ENCODE data around the gene METTL5. TPM values are rescaled to one million over a fixed set of nuclear protein-coding genes. Genes with fewer than 3 reads are reported as not detected.

METTL5 gene
- total RNA-seq, 4 donors from 2014 or later, result 34.2 to 283 (median 42.8) TPM

DNA sequence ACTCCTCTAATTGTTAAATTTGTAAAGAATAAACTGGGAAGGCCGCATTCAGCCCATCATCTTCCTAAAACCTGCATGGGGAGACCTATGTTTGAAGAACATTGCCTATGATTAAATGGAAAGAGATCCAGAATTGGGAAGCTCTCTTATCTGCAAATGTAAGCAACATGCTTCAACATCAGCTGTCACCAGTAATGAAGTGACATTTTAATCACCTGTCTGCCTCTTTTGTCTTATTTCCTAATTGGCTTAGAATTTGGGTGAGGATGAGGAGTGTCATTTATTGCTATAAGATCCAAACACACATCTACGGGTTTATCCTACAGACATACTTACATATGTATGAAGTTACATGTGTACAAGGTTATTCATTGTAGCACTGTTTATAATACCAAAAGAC lies 52.1 kb downstream of the METTL5 start:
- WGBS, 2 donors, result 93 to 95% methylated on average over 2 of the region's 2 CpGs
- intact Hi-C loops (cut with DNase I; ENCODE audit: low total_unique reads), result no loop called here
- DNase-seq (ENCODE audit: low spot score in 2 of 2), result no peak
- no peak overlapping the region for H3K4me3 ChIP-seq (ENCODE audit: low read depth, poor library complexity, severe bottlenecking)
- no peak for TF ChIP-seq POLR2A (IDR thresholded peaks at IDR 0.05)
- TF ChIP-seq, protein P1, sequence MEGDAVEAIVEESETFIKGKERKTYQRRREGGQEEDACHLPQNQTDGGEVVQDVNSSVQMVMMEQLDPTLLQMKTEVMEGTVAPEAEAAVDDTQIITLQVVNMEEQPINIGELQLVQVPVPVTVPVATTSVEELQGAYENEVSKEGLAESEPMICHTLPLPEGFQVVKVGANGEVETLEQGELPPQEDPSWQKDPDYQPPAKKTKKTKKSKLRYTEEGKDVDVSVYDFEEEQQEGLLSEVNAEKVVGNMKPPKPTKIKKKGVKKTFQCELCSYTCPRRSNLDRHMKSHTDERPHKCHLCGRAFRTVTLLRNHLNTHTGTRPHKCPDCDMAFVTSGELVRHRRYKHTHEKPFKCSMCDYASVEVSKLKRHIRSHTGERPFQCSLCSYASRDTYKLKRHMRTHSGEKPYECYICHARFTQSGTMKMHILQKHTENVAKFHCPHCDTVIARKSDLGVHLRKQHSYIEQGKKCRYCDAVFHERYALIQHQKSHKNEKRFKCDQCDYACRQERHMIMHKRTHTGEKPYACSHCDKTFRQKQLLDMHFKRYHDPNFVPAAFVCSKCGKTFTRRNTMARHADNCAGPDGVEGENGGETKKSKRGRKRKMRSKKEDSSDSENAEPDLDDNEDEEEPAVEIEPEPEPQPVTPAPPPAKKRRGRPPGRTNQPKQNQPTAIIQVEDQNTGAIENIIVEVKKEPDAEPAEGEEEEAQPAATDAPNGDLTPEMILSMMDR (IDR thresholded peaks at IDR 0.05), result no peak

DNA sequence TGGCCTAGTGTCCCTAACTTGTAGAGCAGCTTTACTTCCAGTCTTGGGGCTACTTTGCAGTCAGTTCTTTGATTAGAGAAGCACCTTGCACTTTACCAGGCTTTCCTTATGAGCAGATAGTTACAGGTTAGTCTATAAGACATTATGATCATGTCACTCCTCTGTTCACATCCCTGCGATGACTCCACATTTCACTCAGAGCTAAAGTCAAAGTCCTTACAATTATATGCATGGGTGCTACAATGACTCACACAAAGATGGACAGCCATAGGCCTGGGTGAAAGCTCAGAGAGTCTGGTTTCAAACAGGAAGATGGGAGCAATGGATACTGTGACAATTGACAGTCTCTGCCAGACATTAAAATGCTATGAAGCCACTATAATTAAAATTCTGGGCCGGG lies 53.1 kb downstream of the METTL5 start:
- no peak for TF ChIP-seq POLR2A (IDR thresholded peaks at IDR 0.05)
- TF ChIP-seq, protein P1 (IDR thresholded peaks at IDR 0.05), result no peak
- DNase-seq (ENCODE audit: low spot score in 2 of 2), result no peak
- H3K4me3 ChIP-seq (ENCODE audit: low read depth, poor library complexity, severe bottlenecking), result no peak overlapping the region
- intact Hi-C loops (cut with DNase I; ENCODE audit: low total_unique reads), result no loop called here
- WGBS, 2 donors, result 95 to 98% methylated on average over 2 of the region's 2 CpGs

DNA sequence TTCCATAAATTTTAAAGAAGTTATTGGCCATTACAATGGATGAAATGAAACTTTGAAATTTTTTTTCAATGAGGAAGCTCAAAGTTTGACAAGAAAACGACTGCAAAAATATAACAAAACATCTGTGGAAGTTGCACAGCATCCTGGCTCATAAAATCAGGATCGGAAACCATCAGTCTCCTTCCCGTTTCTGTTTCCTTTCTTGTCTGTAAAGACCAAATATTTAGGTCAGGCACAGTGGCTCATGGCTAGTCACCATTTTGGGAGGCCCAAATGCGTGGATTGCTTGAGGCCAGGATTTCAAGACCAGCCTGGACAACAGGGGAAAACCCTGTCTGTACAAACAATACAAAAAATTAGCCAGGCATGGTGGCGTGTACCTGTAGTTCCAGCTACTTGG lies 53.7 kb downstream of the METTL5 start:
- intact Hi-C loops (cut with DNase I; ENCODE audit: low total_unique reads), result no loop called here
- DNase-seq (ENCODE audit: low spot score in 2 of 2), result no peak
- H3K4me3 ChIP-seq (ENCODE audit: low read depth, poor library complexity, severe bottlenecking), result no peak overlapping the region
- TF ChIP-seq, protein P1 (IDR thresholded peaks at IDR 0.05), result no peak
- no peak for TF ChIP-seq POLR2A (IDR thresholded peaks at IDR 0.05)
- 79 to 80% methylated on average over 5 of the region's 5 CpGs for WGBS, 2 donors

DNA sequence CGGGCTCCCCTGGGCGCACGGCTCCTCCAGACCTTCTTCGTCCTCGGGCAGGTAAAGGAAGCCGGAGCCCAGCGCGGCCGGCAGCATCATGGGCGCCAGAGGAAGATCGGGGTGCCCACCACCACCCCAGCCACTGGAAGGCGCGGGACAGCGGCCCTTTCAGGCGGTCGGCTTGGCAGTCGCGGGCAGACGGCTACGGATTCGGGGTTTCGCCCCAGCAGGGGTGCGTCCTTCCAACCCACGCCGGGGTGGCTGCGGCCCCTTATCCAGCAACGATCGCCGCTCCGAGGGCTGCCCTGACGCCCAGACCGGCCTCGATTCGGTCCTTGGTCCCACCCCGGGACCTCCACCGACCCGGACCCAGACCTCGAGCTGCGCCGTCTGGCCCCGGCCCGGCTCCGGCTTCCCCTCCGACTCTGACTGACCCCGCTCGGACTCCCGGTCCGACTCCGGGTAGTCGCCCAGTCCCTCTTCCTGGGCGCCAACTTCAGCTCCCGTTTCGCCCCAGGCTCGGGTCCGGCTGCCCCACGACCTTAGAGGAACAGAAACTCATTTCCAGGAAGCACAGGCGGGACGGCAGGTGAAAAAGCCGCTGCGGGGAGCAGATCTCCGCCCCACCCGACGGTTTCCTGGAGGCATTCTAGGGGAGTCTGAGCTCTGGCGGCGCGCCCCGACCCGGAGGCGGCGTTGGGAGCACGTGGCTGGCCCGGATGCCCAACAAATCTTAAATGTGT lies 56.3 kb downstream of the METTL5 start:
- TF ChIP-seq, protein P1 (IDR thresholded peaks at IDR 0.05), result no peak
- no peak for TF ChIP-seq POLR2A (IDR thresholded peaks at IDR 0.05)
- intact Hi-C loops (cut with DNase I; ENCODE audit: low total_unique reads), result no loop called here
- no peak for DNase-seq (ENCODE audit: low spot score in 2 of 2)

DNA sequence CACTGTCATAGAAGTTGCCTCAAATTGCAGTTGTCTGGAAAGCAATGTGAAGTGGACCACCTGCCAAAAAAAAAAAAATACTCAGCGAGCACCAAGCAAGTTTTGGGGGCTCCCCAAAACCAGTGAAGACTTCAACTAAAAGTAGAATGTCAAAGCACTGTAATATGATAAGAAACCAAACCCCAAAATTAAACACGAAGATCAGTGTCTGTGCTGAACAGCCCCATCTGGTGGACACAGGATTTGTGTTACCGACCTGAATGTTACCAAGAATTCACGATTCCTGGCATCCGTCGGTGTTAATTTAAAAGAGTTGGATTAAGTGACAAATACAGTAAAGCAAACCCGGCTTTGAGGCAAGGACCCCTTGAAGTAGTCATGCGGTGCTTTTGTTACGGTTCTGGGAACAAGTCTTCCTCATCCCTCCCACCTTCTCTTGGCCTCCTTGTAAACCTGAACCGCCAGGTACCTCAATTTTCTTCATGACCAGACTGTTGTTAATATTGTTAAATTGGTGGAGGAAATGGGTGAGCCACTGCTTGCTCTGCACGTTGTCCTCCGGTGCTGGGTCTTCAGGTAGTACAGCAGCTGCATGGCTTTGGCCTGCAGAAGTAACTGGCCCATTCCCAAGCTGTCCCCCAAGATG lies 57.3 kb downstream of the METTL5 start:
- DNase-seq (ENCODE audit: low spot score in 2 of 2), result peak in 1 of 2 donors; percentile 50
- TF ChIP-seq, protein P1 (IDR thresholded peaks at IDR 0.05), result no peak
- TF ChIP-seq POLR2A (IDR thresholded peaks at IDR 0.05), result no peak
- intact Hi-C loops (cut with DNase I; ENCODE audit: low total_unique reads), result no loop called here
- no peak overlapping the region for H3K4me3 ChIP-seq (ENCODE audit: low read depth, poor library complexity, severe bottlenecking)
- WGBS, 2 donors, result 9 to 24% methylated on average over 12 of the region's 12 CpGs

More for the DNA sequence above, 56.3 kb downstream of the METTL5 start:
- WGBS, 2 donors, result 27 to 39% methylated on average over 34 to 61 of the region's 72 CpGs
- peak overlapping the region; percentile 30 for H3K4me3 ChIP-seq (ENCODE audit: low read depth, poor library complexity, severe bottlenecking)
